ELR (cell line): Measurements from ENCODE around the gene AK5.

Experiments
- DNase-seq: peaks from one replicate; pipeline ENCODE4 v3.0.0-alpha.2; 2015; ENCODE audit warnings: low read depth

AK5 gene

GRCh38 chr1:77543822-77544448, 262.1 kb downstream of the AK5 start:
- DNase-seq: peak; percentile 77

- no peak for DNase-seq
Observed at GRCh38 chr1:77544845-77545244, 263.0 kb downstream of the AK5 start.

- peak; percentile 74 for DNase-seq
Observed at GRCh38 chr1:77545970-77546369, 264.2 kb downstream of the AK5 start.

- DNase-seq: no peak
Observed at GRCh38 chr1:77546890-77547289, 265.1 kb downstream of the AK5 start.

GRCh38 chr1:77548285-77548684, 266.5 kb downstream of the AK5 start:
- no peak for DNase-seq

GRCh38 chr1:77550135-77550534, 268.3 kb downstream of the AK5 start:
- DNase-seq: no peak

- no peak for DNase-seq
Observed at GRCh38 chr1:77552626-77553025, 270.8 kb downstream of the AK5 start.

GRCh38 chr1:77553568-77554291, 271.9 kb downstream of the AK5 start:
- DNase-seq: no peak

GRCh38 chr1:77556045-77556444, 274.2 kb downstream of the AK5 start:
- no peak for DNase-seq

GRCh38 chr1:77557053-77557452, 275.2 kb downstream of the AK5 start:
- peak; percentile 33 for DNase-seq

GRCh38 chr1:77558591-77559164, 276.9 kb downstream of the AK5 start:
- DNase-seq: no peak

GRCh38 chr1:77560741-77561140, 278.9 kb downstream of the AK5 start:
- DNase-seq: no peak

- no peak for DNase-seq
Observed at GRCh38 chr1:77562596-77563150, 280.9 kb downstream of the AK5 start.

GRCh38 chr1:77565321-77565720, 283.5 kb downstream of the AK5 start:
- DNase-seq: no peak

GRCh38 chr1:77571642-77572041, 289.8 kb downstream of the AK5 start:
- DNase-seq: no peak

- DNase-seq: peak; percentile 27
Observed at GRCh38 chr1:77579547-77579946, 297.7 kb downstream of the AK5 start.

- no peak for DNase-seq
Observed at GRCh38 chr1:77582905-77583304, 301.1 kb downstream of the AK5 start.

GRCh38 chr1:77583483-77583882, 301.7 kb downstream of the AK5 start:
- no peak for DNase-seq

GRCh38 chr1:77584884-77585283, 303.1 kb downstream of the AK5 start:
- no peak for DNase-seq

GRCh38 chr1:77585610-77586314, 303.9 kb downstream of the AK5 start:
- DNase-seq: no peak

GRCh38 chr1:77589231-77589630, 307.4 kb downstream of the AK5 start:
- DNase-seq: no peak

GRCh38 chr1:77590651-77591050, 308.8 kb downstream of the AK5 start:
- DNase-seq: no peak

GRCh38 chr1:77592906-77593305, 311.1 kb downstream of the AK5 start:
- DNase-seq: no peak
